ENCODE results near the gene FAM98B.

DNA sequence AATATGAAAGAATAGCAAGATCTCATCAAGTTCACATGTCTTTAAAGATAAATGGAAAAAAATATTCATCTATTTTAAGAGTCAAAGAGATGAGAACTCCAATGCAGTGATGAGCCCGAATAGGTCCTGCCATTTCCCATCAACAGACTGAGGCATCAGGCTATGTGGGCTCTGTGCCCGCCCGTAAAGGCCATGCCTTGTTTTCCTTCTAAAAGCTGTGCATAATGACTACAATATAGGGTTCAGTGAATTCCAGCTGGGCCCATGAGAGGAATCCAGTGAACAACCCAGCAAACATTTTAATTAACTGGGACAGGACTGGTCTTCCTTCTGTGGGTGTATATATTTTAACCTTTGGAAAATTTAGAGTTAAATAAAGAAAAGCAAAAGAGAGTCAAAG, 66.1 kb downstream of the FAM98B start:
- TF ChIP-seq ATF1 (CRISPR knock-in tag; IDR thresholded peaks at IDR 0.05) (no peak), NFATC3 (CRISPR knock-in tag; IDR thresholded peaks at IDR 0.05) (no peak), TCF7L2 (IDR thresholded peaks at IDR 0.05; ENCODE audit: low read depth, low read length) (no peak), GTF2F1 (IDR thresholded peaks at IDR 0.05; ENCODE audit: low read length) (no peak), MTF1 (CRISPR knock-in tag; IDR thresholded peaks at IDR 0.05) (no peak), SP4 (CRISPR knock-in tag; IDR thresholded peaks at IDR 0.05) (no peak), ZHX1 (CRISPR knock-in tag; IDR thresholded peaks at IDR 0.05; ENCODE audit: low read depth) (no peak), ZNF292 (CRISPR knock-in tag; IDR thresholded peaks at IDR 0.05; ENCODE audit: borderline replicate concordance, low read depth) (no peak), ZNF138 (CRISPR knock-in tag; IDR thresholded peaks at IDR 0.05; ENCODE audit: low read depth) (no peak), NONO (IDR thresholded peaks at IDR 0.05) (no peak), NONO (CRISPR knock-in tag; conservative IDR thresholded peaks at IDR 0.05) (no peak), REPIN1 (CRISPR knock-in tag; IDR thresholded peaks at IDR 0.05; ENCODE audit: borderline replicate concordance, low read depth) (no peak)
- TF ChIP-seq, protein P1, sequence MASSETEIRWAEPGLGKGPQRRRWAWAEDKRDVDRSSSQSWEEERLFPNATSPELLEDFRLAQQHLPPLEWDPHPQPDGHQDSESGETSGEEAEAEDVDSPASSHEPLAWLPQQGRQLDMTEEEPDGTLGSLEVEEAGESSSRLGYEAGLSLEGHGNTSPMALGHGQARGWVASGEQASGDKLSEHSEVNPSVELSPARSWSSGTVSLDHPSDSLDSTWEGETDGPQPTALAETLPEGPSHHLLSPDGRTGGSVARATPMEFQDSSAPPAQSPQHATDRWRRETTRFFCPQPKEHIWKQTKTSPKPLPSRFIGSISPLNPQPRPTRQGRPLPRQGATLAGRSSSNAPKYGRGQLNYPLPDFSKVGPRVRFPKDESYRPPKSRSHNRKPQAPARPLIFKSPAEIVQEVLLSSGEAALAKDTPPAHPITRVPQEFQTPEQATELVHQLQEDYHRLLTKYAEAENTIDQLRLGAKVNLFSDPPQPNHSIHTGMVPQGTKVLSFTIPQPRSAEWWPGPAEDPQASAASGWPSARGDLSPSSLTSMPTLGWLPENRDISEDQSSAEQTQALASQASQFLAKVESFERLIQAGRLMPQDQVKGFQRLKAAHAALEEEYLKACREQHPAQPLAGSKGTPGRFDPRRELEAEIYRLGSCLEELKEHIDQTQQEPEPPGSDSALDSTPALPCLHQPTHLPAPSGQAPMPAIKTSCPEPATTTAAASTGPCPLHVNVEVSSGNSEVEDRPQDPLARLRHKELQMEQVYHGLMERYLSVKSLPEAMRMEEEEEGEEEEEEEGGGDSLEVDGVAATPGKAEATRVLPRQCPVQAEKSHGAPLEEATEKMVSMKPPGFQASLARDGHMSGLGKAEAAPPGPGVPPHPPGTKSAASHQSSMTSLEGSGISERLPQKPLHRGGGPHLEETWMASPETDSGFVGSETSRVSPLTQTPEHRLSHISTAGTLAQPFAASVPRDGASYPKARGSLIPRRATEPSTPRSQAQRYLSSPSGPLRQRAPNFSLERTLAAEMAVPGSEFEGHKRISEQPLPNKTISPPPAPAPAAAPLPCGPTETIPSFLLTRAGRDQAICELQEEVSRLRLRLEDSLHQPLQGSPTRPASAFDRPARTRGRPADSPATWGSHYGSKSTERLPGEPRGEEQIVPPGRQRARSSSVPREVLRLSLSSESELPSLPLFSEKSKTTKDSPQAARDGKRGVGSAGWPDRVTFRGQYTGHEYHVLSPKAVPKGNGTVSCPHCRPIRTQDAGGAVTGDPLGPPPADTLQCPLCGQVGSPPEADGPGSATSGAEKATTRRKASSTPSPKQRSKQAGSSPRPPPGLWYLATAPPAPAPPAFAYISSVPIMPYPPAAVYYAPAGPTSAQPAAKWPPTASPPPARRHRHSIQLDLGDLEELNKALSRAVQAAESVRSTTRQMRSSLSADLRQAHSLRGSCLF (CRISPR knock-in tag; IDR thresholded peaks at IDR 0.05; ENCODE audit: borderline replicate concordance), result no peak
- TF ChIP-seq, protein P2, sequence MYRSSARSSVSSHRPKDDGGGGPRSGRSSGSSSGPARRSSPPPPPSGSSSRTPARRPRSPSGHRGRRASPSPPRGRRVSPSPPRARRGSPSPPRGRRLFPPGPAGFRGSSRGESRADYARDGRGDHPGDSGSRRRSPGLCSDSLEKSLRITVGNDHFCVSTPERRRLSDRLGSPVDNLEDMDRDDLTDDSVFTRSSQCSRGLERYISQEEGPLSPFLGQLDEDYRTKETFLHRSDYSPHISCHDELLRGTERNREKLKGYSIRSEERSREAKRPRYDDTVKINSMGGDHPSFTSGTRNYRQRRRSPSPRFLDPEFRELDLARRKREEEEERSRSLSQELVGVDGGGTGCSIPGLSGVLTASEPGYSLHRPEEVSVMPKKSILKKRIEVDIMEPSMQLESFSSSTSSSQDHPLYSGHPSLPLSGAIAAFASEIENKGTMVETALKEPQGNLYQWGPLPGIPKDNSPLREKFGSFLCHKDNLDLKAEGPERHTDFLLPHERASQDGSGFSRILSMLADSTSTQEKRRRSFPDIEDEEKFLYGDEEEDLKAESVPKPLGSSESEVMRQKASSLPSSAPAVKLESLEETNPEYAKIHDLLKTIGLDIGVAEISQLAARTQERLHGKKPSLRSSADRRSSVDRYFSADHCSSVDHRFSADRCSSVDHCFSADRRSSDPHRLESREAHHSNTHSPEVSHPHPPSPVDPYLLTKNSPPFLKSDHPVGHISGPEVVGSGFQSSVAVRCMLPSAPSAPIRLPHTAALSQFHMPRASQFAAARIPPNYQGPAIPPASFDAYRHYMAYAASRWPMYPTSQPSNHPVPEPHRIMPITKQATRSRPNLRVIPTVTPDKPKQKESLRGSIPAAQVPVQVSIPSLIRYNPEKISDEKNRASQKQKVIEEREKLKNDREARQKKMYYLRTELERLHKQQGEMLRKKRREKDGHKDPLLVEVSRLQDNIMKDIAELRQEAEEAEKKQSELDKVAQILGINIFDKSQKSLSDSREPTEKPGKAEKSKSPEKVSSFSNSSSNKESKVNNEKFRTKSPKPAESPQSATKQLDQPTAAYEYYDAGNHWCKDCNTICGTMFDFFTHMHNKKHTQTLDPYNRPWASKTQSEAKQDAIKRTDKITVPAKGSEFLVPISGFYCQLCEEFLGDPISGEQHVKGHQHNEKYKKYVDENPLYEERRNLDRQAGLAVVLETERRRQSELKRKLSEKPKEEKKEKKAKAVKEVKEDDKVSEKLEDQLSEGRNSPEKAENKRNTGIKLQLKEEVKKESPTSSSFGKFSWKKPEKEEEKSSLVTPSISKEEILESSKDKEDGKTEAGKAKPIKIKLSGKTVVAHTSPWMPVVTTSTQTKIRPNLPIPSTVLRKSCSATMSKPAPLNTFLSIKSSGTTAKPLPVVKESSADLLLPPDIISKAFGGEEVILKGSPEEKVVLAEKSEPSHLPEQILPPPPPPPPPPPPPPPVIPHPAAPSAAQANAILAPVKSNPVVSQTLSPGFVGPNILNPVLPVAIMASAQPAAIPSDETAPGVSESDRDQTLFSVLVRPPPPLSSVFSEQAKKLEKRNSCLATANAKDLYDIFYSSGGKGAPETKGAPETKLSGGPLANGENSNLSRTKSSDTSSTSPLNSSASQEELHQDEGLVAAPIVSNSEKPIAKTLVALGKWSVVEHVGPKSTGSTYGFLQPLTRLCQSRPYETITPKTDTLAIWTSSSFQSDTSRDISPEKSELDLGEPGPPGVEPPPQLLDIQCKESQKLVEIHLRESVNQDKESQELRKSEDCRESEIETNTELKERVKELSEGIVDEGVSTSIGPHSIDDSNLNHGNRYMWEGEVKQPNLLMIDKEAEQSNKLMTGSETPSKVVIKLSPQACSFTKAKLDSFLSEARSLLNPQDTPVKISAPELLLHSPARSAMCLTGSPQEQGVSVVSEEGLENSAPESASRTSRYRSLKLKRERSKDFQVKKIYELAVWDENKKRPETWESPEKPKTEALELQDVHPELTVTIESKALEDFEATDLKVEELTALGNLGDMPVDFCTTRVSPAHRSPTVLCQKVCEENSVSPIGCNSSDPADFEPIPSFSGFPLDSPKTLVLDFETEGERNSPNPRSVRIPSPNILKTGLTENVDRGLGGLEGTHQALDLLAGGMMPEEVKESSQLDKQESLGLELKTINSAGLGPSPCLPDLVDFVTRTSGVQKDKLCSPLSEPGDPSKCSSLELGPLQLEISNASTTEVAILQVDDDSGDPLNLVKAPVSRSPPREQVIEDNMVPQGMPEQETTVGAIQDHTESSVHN (CRISPR knock-in tag; IDR thresholded peaks at IDR 0.05), result no peak
